Gastrocnemius medialis (tissue), 4 donors: ENCODE data around the gene TRPM4. TPM values are rescaled to one million over a fixed set of nuclear protein-coding genes. Genes with fewer than 3 reads are reported as not detected.

ENCODE experiments used
- ATAC-seq, 2 donors: fragments of 150-250 bp; one replicate each; pipeline ENCODE4 v1.9.1; 2016
- DNase-seq, 2 donors: peaks; one replicate each; pipeline ENCODE4 v3.0.0-alpha.2; 2019
- H3K27ac ChIP-seq, 4 donors: fragments of 200-600 bp; sonication (generic); 1 replicate in 1 of 4; 2 replicates in 3 of 4; pipeline ENCODE4 v1.5.1; 2016 to 2018; ENCODE audit warnings: mild to moderate bottlenecking in 2 of 4, moderate library complexity in 1 of 4
- H3K27me3 ChIP-seq, 3 donors: fragments of 200-600 bp; sonication (generic) in 2 of 3; 1 replicate in 1 of 3; 2 replicates in 2 of 3; pipeline versions ENCODE4 v1.5.1 to v1.6.0; 2016 to 2019; ENCODE audit warnings: mild to moderate bottlenecking in 1 of 3, moderate library complexity in 1 of 3
- H3K36me3 ChIP-seq, 2 donors: fragments of 200-600 bp; sonication (generic) in 1 of 2; one replicate each; pipeline ENCODE4 v1.5.1; 2017 to 2018
- H3K4me1 ChIP-seq, 2 donors: fragments of 200-600 bp; sonication (generic) in 1 of 2; one replicate each; pipeline ENCODE4 v1.5.1; 2016 to 2017; ENCODE audit warnings: mild to moderate bottlenecking in 2 of 2
- H3K4me3 ChIP-seq, 4 donors: fragments of 200-600 bp; sonication (generic) in 3 of 4; 1 replicate in 1 of 4; 2 replicates in 3 of 4; pipeline ENCODE4 v1.5.1; 2016 to 2019; ENCODE audit warnings: mild to moderate bottlenecking in 2 of 4
- H3K9me3 ChIP-seq, 3 donors: fragments of 200-600 bp; sonication (generic) in 2 of 3; 1 replicate in 1 of 3; 2 replicates in 2 of 3; pipeline ENCODE4 v1.5.1; 2016 to 2019
- CTCF ChIP-seq, 5 experiments: fragments of 450-650 bp in 3 of 5; fragments of 200-600 bp in 2 of 5; sonication (generic) in 2 of 5; IDR thresholded peaks in 4 of 5; conservative IDR thresholded peaks in 1 of 5; 1 replicate in 4 of 5; 2 replicates in 1 of 5; pipeline ENCODE4 v1.5.1; 2016 to 2019; ENCODE audit warnings: antibody characterized with exemption in 5 of 5, mild to moderate bottlenecking in 3 of 5, moderate library complexity in 3 of 5
- POLR2A ChIP-seq, 2 donors: fragments of 450-650 bp; IDR thresholded peaks; one replicate each; pipeline ENCODE4 v1.6.1; 2017; ENCODE audit warnings: antibody characterized with exemption in 2 of 2, mild to moderate bottlenecking in 2 of 2, moderate library complexity in 2 of 2
- in situ Hi-C, 4 donors: fragments of 200-750 bp; cut with MboI; loops; one replicate each; pipeline versions ENCODE4 v1.15.0 to v1.8.0; 2017; ENCODE audit warnings: low sequenced_read_pairs in 4 of 4
- intact Hi-C: fragments of 100-400 bp; cut with DNase I; formaldehyde crosslinking; loops from one replicate; pipeline ENCODE4 v1.15.1; 2023; ENCODE audit warnings: low total_unique reads
- total RNA-seq, 4 donors: library from RNA; depleted of rRNA; stranded (reverse); fragments of >200 nt; gene quantifications; one replicate each; pipeline versions ENCODE4 v1.1.0 to v1.2.3, GENCODE V29; 2016

The TRPM4 gene
- total RNA-seq, 4 donors from 2014 or later: 10.4 to 11.5 (median 11.3) TPM

GRCh38 chr19:49135686-49136085 is 21.9 kb upstream of the TRPM4 start:
- DNase-seq: no peak
- Histone ChIP-seq H3K27ac (no peak overlapping the region), H3K27me3 (peaks cover 0 to 12% (median 12%) of the 10 kb centered on the region in 3 donors), H3K4me3 (no peak overlapping the region), H3K4me1 (peaks cover 8 to 25% of the 10 kb centered on the region in 2 donors), H3K36me3 (no peaks in the 10 kb centered on the region), H3K9me3 (no peaks in the 10 kb centered on the region)
- in situ Hi-C loops: no loop called here
- TF ChIP-seq POLR2A (IDR thresholded peaks at IDR 0.05) (no peak), CTCF (IDR thresholded peaks at IDR 0.05 in 4 of 5, conservative IDR thresholded peaks at IDR 0.05 in 1 of 5) (no peak)
- intact Hi-C loops: no loop called here
- no peak for ATAC-seq

DNA sequence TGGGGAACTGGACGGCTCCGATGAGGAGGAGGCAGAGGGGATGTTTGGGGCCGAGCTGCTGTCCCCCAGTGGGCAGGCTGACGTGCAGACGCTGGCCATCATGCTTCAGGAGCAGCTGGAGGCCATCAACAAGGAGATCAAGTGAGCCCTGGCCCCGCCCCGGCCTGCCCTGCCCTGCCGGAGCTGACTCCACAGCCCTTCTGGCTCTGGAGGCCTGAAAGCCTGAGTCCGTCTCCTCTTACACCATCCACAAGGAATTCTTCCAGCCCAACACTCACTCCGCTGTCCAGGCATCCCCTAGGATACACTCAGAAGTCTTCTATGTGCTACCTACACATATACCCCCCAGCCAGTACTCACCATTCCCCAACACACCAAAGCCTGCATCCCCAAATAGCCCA is 20.8 kb upstream of the TRPM4 start:
- intact Hi-C loops: no loop called here
- TF ChIP-seq CTCF (IDR thresholded peaks at IDR 0.05 in 4 of 5, conservative IDR thresholded peaks at IDR 0.05 in 1 of 5) (no peak), POLR2A (IDR thresholded peaks at IDR 0.05) (no peak)
- in situ Hi-C loops: no loop called here
- H3K27me3 ChIP-seq: peaks cover 0 to 12% (median 12%) of the 10 kb centered on the region in 3 donors
- ATAC-seq (peak; percentile 39 to 40), DNase-seq (no peak)
- peak overlapping the region in 1 of 4 donors; percentile 31 for H3K27ac ChIP-seq
- peaks cover 8 to 25% of the 10 kb centered on the region in 2 donors for H3K4me1 ChIP-seq
- H3K36me3 ChIP-seq: no peaks in the 10 kb centered on the region
- H3K9me3 ChIP-seq: no peaks in the 10 kb centered on the region
- H3K4me3 ChIP-seq: peak overlapping the region in 1 of 4 donors; percentile 1

GRCh38 chr19:49140951-49141350 is 16.6 kb upstream of the TRPM4 start:
- H3K27ac ChIP-seq: no peak overlapping the region
- no peak for TF ChIP-seq CTCF (IDR thresholded peaks at IDR 0.05 in 4 of 5, conservative IDR thresholded peaks at IDR 0.05 in 1 of 5)
- no peak for TF ChIP-seq POLR2A (IDR thresholded peaks at IDR 0.05)
- in situ Hi-C loops: no loop called here
- no peaks in the 10 kb centered on the region for H3K36me3 ChIP-seq
- ATAC-seq (no peak), DNase-seq (no peak)
- H3K9me3 ChIP-seq: no peaks in the 10 kb centered on the region
- H3K4me3 ChIP-seq: no peak overlapping the region
- intact Hi-C loops: no loop called here
- H3K27me3 ChIP-seq: no peaks in the 10 kb centered on the region
- peaks cover 11 to 34% of the 10 kb centered on the region in 2 donors for H3K4me1 ChIP-seq

DNA sequence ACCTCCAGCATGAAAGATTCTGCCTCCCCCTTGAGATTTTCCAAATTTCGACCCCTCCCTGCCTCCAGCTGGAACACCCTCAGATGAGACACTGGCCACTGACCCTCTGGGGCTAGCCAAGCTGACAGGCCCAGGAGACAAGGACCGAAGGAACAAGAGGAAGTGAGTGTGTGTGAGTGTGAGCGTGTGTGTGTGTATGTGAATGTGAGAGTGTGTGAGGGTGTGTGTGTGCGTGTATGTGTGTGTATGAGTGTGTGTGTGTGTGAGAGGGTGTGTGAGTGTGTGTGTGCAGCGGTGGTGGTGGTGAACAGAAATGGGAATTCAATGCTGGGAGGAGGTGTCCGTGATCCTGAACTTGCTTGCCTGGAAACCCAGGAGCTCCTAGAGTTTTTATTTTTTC is 16.2 kb upstream of the TRPM4 start:
- Histone ChIP-seq H3K27me3 (no peaks in the 10 kb centered on the region), H3K9me3 (no peaks in the 10 kb centered on the region), H3K4me3 (no peak overlapping the region), H3K4me1 (peaks cover 15 to 37% of the 10 kb centered on the region in 2 donors), H3K36me3 (no peaks in the 10 kb centered on the region), H3K27ac (no peak overlapping the region)
- intact Hi-C loops: no loop called here
- ATAC-seq (no peak), DNase-seq (no peak)
- TF ChIP-seq CTCF (IDR thresholded peaks at IDR 0.05 in 4 of 5, conservative IDR thresholded peaks at IDR 0.05 in 1 of 5) (no peak), POLR2A (IDR thresholded peaks at IDR 0.05) (no peak)
- in situ Hi-C loops: no loop called here

GRCh38 chr19:49142866-49143335 is 14.7 kb upstream of the TRPM4 start:
- H3K27ac ChIP-seq: peak overlapping the region; percentile 48 to 67 (median 56)
- peak; percentile 94 to 98 for ATAC-seq

More at GRCh38 chr19:49142866-49143335, 14.7 kb upstream of the TRPM4 start:
- peak; percentile 91 to 92 for DNase-seq
- H3K4me3 ChIP-seq: peak overlapping the region; percentile 58 to 67 (median 62)
- TF ChIP-seq POLR2A (IDR thresholded peaks at IDR 0.05): peak; percentile 35 to 57
- no peak for TF ChIP-seq CTCF (IDR thresholded peaks at IDR 0.05 in 4 of 5, conservative IDR thresholded peaks at IDR 0.05 in 1 of 5)
- no peaks in the 10 kb centered on the region for H3K27me3 ChIP-seq
- no peaks in the 10 kb centered on the region for H3K9me3 ChIP-seq
- in situ Hi-C loops (no loop called here), intact Hi-C loops (loop anchor here (2.0 kb wide), 1 partner anchor 14 kb away; no protein-coding TSS in a partner anchor)
- peaks cover 15 to 25% of the 10 kb centered on the region in 2 donors for H3K4me1 ChIP-seq
- no peaks in the 10 kb centered on the region for H3K36me3 ChIP-seq
